Measurements from ENCODE around the gene SLX9. TPM values are rescaled to one million over a fixed set of nuclear protein-coding genes. Genes with fewer than 3 reads are reported as not detected.

The SLX9 gene
- total and polyA plus RNA-seq, 8 donors = 10.5 to 21.7 (median 13.6) TPM

DNA sequence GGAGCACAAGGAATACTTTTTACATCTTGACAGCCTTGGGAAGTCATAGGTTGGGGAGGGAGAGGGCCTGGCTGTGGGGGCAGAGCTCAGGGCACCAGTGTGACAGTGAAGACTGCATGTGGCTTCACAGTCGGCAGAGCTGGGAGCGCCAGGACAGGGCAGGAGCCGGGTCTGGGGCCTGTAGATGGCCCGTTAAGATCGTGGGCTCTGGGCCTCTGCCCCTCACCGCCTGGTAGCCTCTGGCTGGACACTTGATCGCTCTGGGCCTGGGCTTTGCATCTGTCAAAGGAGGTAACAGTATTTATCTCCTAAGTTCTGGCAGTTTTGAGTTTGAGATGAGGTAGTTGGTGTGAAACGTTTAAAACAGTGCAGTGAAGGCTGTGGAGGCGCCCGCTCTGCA, 4.8 kb downstream of the SLX9 start:
- FAIRE-seq = no peak
- Histone ChIP-seq H3K4me1 (peaks cover 6 to 12% (median 6%) of the 10 kb centered on the region in 3 donors), H3K36me3 (peaks cover 0 to 4% (median 0%) of the 10 kb centered on the region in 3 donors), H3K4me3 (no peak overlapping the region), H3K27me3 (no peaks in the 10 kb centered on the region), H3K27ac (no peak overlapping the region), H3K9me3 (no peaks in the 10 kb centered on the region)
- no peak for DNase-seq
- TF ChIP-seq, protein P1, sequence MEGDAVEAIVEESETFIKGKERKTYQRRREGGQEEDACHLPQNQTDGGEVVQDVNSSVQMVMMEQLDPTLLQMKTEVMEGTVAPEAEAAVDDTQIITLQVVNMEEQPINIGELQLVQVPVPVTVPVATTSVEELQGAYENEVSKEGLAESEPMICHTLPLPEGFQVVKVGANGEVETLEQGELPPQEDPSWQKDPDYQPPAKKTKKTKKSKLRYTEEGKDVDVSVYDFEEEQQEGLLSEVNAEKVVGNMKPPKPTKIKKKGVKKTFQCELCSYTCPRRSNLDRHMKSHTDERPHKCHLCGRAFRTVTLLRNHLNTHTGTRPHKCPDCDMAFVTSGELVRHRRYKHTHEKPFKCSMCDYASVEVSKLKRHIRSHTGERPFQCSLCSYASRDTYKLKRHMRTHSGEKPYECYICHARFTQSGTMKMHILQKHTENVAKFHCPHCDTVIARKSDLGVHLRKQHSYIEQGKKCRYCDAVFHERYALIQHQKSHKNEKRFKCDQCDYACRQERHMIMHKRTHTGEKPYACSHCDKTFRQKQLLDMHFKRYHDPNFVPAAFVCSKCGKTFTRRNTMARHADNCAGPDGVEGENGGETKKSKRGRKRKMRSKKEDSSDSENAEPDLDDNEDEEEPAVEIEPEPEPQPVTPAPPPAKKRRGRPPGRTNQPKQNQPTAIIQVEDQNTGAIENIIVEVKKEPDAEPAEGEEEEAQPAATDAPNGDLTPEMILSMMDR (IDR thresholded peaks at IDR 0.05) = no peak
- intact Hi-C loops (cut with DNase I) = loop anchor here in 1 of 3 donors (10.0 kb wide), 1 partner anchor 190 kb away; no protein-coding TSS in a partner anchor
- 85 to 90% methylated on average over 10 of the region's 10 CpGs for WGBS, 2 donors
- no peak for ATAC-seq

DNA sequence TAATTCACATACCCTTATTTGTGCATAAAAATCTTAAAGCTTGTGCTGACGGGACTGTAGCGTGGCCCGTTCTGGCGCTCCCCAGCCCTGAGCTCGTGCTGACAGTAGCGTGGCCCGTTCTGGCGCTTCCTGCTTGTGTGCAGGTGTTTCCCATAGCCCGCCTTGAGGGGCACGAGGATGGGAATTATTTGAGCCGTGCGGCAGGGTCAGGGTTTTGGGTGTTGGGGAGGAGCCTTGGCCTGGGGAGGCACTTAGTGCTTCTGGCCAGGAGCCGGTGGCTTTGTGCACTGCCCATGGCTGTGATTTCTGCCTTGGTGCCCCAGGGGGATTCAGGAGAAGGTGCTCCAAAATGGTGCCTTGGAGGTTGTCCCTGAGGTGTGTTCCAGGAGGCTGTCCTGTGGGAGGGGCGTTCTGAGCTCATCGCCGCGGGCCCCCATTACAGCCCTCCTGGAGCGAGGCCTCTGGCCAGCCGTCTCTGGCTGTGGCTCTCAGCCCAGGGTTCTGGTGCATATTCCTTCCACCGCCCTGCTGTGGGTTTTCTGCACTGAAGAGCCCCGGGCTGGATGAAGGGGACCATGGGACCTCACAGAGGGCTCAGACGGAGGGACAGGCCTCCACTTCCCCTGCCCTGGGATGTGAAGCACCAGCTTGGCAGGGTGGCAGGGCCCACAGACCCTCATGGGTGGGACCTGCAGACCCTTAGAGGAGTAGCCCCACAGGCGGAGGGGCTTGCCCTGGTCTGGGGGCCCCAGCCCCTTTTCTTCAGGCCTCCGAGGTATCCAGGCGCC, 6.6 kb downstream of the SLX9 start:
- peaks cover 0 to 4% (median 0%) of the 10 kb centered on the region in 3 donors for H3K36me3 ChIP-seq
- DNase-seq (peak in 2 of 6 donors; percentile 12 to 54), FAIRE-seq (no peak), ATAC-seq (no peak)
- no peak overlapping the region for H3K4me3 ChIP-seq
- no peaks in the 10 kb centered on the region for H3K27me3 ChIP-seq
- TF ChIP-seq, protein P1 (IDR thresholded peaks at IDR 0.05) = no peak
- WGBS, 2 donors = 91 to 92% methylated on average over 25 of the region's 25 CpGs
- no peak overlapping the region for H3K27ac ChIP-seq
- intact Hi-C loops (cut with DNase I) = loop anchor here (5.0 to 10.0 kb wide), 3 partner anchors 181 to 191 kb away; no protein-coding TSS in a partner anchor
- no peaks in the 10 kb centered on the region for H3K9me3 ChIP-seq
- peaks cover 0 to 4% (median 0%) of the 10 kb centered on the region in 3 donors for H3K4me1 ChIP-seq

DNA sequence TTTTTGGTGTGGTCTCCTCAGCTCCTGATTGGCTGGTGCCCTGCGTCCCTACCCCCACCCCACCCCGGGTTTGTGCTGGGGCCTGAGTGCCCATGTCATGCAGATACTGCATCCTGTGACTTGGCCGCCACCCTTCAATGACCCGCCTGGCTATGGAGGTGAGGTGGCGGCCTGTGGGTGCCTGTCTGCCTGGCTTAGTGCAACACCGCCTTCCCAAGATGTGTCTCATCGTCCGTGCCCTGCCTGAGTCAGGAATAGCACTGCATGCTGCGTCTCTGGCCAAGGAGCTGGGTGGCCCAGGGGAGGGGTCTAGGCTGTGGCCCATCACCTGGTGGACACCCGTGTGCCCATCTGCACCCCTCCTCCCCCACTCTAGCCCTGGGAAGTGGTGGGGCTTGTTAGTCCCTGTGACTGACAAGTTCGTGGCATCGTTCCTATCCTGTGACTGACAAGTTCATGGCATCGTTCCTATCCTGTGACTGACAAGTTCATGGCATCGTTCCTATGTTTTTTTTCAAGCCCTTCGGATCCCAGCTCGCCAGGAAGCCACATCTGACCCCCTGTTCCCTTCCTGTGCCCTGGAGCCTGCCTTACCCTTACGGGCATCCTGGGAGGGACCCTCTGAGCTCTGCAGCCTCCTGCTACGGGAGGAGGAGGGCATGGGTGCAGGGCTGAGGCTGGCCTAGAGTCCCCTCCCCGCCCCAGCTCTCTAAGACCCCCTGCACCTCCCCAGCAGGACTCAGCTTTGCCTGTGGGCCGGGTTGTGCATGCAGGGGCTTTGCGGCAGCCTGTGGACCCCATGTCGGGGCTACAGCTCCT, 7.5 kb downstream of the SLX9 start:
- no peak for FAIRE-seq

DNA sequence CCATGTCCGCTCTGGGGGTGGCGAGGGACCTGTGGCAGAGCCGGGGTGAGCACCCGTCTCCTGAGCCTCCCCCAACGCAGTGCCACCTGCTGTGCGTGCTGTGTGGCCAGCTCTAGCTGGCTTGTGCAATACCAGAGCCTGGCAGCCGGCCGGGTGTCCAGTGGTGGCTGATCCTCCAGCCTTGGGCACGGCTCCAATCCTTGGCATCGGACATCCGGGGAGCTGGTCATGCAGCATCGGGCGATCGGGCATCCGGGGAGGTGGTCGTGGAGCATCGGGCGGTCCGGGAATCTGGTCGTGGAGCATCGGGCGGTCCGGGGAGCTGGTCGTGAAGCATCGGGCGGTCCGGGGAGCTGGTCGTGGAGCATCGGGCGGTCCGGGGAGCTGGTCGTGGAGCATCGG, 8.1 kb downstream of the SLX9 start:
- 74 to 80% methylated on average over 30 to 33 of the region's 33 CpGs for WGBS, 2 donors
- no peak overlapping the region for H3K4me3 ChIP-seq
- peaks cover 0 to 4% (median 0%) of the 10 kb centered on the region in 3 donors for H3K36me3 ChIP-seq
- no peak overlapping the region for H3K27ac ChIP-seq
- no peak for FAIRE-seq
- ATAC-seq = no peak
- no peaks in the 10 kb centered on the region for H3K4me1 ChIP-seq
- intact Hi-C loops (cut with DNase I) = loop anchor here (5.0 to 10.0 kb wide), 3 partner anchors 179 to 189 kb away; no protein-coding TSS in a partner anchor
- H3K27me3 ChIP-seq = no peaks in the 10 kb centered on the region
- TF ChIP-seq, protein P1 (IDR thresholded peaks at IDR 0.05) = no peak
- no peaks in the 10 kb centered on the region for H3K9me3 ChIP-seq
- DNase-seq = peak in 4 of 6 donors; percentile 45 to 86 (median 58)

More for the DNA sequence above, 7.5 kb downstream of the SLX9 start:
- intact Hi-C loops (cut with DNase I) = loop anchor here (5.0 to 10.0 kb wide), 3 partner anchors 180 to 190 kb away; no protein-coding TSS in a partner anchor
- ATAC-seq (no peak), DNase-seq (peak in 2 of 6 donors; percentile 18 to 55)
- TF ChIP-seq, protein P1 (IDR thresholded peaks at IDR 0.05) = no peak
- WGBS, 2 donors = 69 to 77% methylated on average over 22 of the region's 22 CpGs
- H3K27ac ChIP-seq = no peak overlapping the region
- H3K4me1 ChIP-seq = no peaks in the 10 kb centered on the region
- H3K36me3 ChIP-seq = peaks cover 0 to 4% (median 0%) of the 10 kb centered on the region in 3 donors
- H3K27me3 ChIP-seq = no peaks in the 10 kb centered on the region
- H3K9me3 ChIP-seq = no peaks in the 10 kb centered on the region
- no peak overlapping the region for H3K4me3 ChIP-seq
